ENCODE measurements around the gene SCYGR4.

SCYGR4 gene

DNA sequence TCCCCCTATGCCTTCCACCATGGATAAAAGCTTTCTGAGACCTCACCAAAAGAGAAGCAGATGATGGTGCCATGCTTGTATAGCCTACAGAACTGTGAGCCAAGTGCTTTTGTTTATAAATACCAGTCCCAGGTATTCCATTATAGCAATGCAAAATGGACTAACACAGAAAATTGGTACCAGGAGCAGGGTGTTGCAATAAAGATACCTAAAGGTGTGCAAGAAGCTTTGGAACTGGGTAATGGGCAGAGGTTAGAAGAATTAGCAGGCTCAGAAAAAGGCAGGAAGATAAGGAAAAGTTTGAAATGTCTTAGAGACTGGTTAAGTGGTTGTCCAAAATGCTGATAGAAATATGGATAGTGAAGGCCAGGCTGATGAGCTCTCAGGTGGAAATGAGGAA is 34.9 kb upstream of the SCYGR4 start:
- H3K9me3 ChIP-seq (ENCODE audit: insufficient read depth, low read length), result no peaks in the 10 kb centered on the region
- TF ChIP-seq EZH2phosphoT487 (IDR thresholded peaks at IDR 0.05; ENCODE audit: low read depth), result no peak
- TF ChIP-seq, protein P1, sequence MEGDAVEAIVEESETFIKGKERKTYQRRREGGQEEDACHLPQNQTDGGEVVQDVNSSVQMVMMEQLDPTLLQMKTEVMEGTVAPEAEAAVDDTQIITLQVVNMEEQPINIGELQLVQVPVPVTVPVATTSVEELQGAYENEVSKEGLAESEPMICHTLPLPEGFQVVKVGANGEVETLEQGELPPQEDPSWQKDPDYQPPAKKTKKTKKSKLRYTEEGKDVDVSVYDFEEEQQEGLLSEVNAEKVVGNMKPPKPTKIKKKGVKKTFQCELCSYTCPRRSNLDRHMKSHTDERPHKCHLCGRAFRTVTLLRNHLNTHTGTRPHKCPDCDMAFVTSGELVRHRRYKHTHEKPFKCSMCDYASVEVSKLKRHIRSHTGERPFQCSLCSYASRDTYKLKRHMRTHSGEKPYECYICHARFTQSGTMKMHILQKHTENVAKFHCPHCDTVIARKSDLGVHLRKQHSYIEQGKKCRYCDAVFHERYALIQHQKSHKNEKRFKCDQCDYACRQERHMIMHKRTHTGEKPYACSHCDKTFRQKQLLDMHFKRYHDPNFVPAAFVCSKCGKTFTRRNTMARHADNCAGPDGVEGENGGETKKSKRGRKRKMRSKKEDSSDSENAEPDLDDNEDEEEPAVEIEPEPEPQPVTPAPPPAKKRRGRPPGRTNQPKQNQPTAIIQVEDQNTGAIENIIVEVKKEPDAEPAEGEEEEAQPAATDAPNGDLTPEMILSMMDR (IDR thresholded peaks at IDR 0.05; ENCODE audit: low read depth, low read length), result no peak
- H4K20me1 ChIP-seq (ENCODE audit: insufficient read depth, low read length), result no peaks in the 10 kb centered on the region
- H3K4me3 ChIP-seq (ENCODE audit: low read length), result no peak overlapping the region
- no peak overlapping the region for H3K4me2 ChIP-seq (ENCODE audit: low read length)
- no peaks in the 10 kb centered on the region for H3K4me1 ChIP-seq (ENCODE audit: low read length)
- no peaks in the 10 kb centered on the region for H3K27me3 ChIP-seq (ENCODE audit: low read depth, low read length)
- H3K79me2 ChIP-seq (ENCODE audit: low read length), result no peaks in the 10 kb centered on the region
- no peak overlapping the region for H2AFZ ChIP-seq (ENCODE audit: low read depth, low read length)
- H3K9ac ChIP-seq (ENCODE audit: low read length), result no peak overlapping the region
- H3K36me3 ChIP-seq (replicated peaks; ENCODE audit: low read depth, low read length), result no peaks in the 10 kb centered on the region
- no peak overlapping the region for H3K27ac ChIP-seq (ENCODE audit: low read length)

DNA sequence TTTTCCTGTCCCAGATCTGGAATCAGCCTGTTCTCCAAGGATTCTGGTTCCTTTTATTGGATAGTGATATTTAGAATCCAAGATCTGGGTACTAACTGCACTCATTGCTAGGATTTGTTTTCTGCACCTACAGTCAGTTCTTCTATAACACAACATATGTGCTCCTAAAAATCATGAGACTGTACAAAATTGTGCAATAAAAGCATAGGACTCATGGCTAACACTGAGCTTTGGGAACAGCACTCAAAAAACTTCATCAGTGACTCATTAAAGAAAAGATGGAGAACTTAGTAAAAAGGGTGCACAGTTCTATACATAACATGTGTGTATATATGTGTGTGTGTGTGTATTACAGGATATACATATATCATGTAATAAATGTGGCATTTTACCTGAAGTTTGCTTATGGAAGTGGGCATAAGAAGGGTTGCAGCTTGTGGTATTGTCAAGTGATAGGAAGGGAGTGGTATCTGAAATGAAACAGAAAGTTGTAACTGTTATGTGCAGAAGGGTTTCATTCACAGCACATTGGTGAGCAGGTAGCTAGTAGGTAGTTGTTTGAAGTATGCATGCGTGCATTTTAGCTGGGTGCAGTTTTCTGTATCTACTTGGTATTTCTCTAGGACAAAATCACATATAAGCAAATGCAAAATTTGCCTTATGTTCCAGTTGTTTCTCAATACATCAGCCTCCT is 24.5 kb upstream of the SCYGR4 start:
- Histone ChIP-seq H4K20me1 (ENCODE audit: insufficient read depth, low read length) (no peaks in the 10 kb centered on the region), H3K79me2 (ENCODE audit: low read length) (no peaks in the 10 kb centered on the region), H3K4me2 (ENCODE audit: low read length) (no peak overlapping the region), H3K4me1 (ENCODE audit: low read length) (no peaks in the 10 kb centered on the region), H3K9me3 (ENCODE audit: insufficient read depth, low read length) (no peaks in the 10 kb centered on the region), H3K9ac (ENCODE audit: low read length) (no peak overlapping the region), H2AFZ (ENCODE audit: low read depth, low read length) (no peak overlapping the region), H3K27me3 (ENCODE audit: low read depth, low read length) (no peaks in the 10 kb centered on the region), H3K36me3 (replicated peaks; ENCODE audit: low read depth, low read length) (no peaks in the 10 kb centered on the region), H3K4me3 (ENCODE audit: low read length) (no peak overlapping the region), H3K27ac (ENCODE audit: low read length) (no peak overlapping the region)
- TF ChIP-seq, protein P1 (IDR thresholded peaks at IDR 0.05; ENCODE audit: low read depth, low read length), result no peak
- no peak for TF ChIP-seq EZH2phosphoT487 (IDR thresholded peaks at IDR 0.05; ENCODE audit: low read depth)

DNA sequence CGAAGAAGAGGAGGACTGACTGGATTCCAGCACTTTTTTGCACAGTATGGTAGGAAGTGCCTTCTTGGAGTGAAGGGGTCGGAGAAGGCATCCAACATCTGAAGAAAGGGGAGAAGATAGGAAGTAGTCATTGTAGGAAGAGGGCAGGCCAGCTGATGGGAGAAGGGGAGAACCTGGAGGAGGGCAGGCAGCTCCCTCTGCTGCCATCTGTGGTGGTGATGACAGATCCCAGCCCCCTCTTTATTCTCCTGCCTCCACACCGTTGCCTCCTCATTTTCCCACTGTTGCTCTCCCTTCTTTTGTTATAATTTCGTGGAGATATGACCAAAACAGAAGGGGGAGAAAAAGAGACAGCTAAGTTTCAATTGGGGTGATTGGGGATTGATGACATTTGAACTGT is 21.5 kb upstream of the SCYGR4 start:
- Histone ChIP-seq H3K9ac (ENCODE audit: low read length) (no peak overlapping the region), H3K27me3 (ENCODE audit: low read depth, low read length) (no peaks in the 10 kb centered on the region), H3K4me3 (ENCODE audit: low read length) (no peak overlapping the region), H3K4me2 (ENCODE audit: low read length) (no peak overlapping the region), H3K36me3 (replicated peaks; ENCODE audit: low read depth, low read length) (no peaks in the 10 kb centered on the region), H3K4me1 (ENCODE audit: low read length) (no peaks in the 10 kb centered on the region), H3K79me2 (ENCODE audit: low read length) (no peaks in the 10 kb centered on the region), H4K20me1 (ENCODE audit: insufficient read depth, low read length) (no peaks in the 10 kb centered on the region), H2AFZ (ENCODE audit: low read depth, low read length) (no peak overlapping the region), H3K27ac (ENCODE audit: low read length) (no peak overlapping the region), H3K9me3 (ENCODE audit: insufficient read depth, low read length) (no peaks in the 10 kb centered on the region)
- TF ChIP-seq, protein P1 (IDR thresholded peaks at IDR 0.05; ENCODE audit: low read depth, low read length), result no peak
- TF ChIP-seq EZH2phosphoT487 (IDR thresholded peaks at IDR 0.05; ENCODE audit: low read depth), result no peak

DNA sequence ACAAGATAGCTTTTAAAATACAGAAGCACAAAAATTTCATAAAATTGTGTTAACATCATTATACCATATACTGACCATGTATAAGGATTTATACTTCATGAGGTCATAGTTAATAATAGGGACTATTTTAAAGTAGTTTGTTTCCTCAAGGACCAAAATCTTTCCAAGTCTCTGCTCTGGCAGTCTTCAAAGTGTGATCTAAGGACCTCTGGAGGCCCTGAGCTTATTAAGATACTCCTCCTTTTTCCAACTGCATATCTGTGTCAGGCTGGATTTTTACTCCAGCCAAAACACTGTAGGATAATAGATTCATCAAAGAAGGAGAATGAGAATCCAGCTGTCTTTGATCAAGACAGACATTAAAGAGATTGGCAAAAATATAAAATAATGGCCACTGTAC is 20.3 kb upstream of the SCYGR4 start:
- H3K4me1 ChIP-seq (ENCODE audit: low read length), result no peaks in the 10 kb centered on the region
- H3K27ac ChIP-seq (ENCODE audit: low read length), result no peak overlapping the region
- no peak overlapping the region for H3K4me3 ChIP-seq (ENCODE audit: low read length)
- no peaks in the 10 kb centered on the region for H3K79me2 ChIP-seq (ENCODE audit: low read length)
- H3K27me3 ChIP-seq (ENCODE audit: low read depth, low read length), result no peaks in the 10 kb centered on the region
- no peak overlapping the region for H3K4me2 ChIP-seq (ENCODE audit: low read length)
- no peak overlapping the region for H3K9ac ChIP-seq (ENCODE audit: low read length)
- no peaks in the 10 kb centered on the region for H4K20me1 ChIP-seq (ENCODE audit: insufficient read depth, low read length)
- no peak overlapping the region for H2AFZ ChIP-seq (ENCODE audit: low read depth, low read length)
- no peaks in the 10 kb centered on the region for H3K9me3 ChIP-seq (ENCODE audit: insufficient read depth, low read length)
- no peak for TF ChIP-seq EZH2phosphoT487 (IDR thresholded peaks at IDR 0.05; ENCODE audit: low read depth)
- TF ChIP-seq, protein P1 (IDR thresholded peaks at IDR 0.05; ENCODE audit: low read depth, low read length), result no peak
- H3K36me3 ChIP-seq (replicated peaks; ENCODE audit: low read depth, low read length), result no peaks in the 10 kb centered on the region
